ENCODE results near the gene ZCCHC7. TPM values are rescaled to one million over a fixed set of nuclear protein-coding genes. Genes with fewer than 3 reads are reported as not detected.
A peak's percentile ranks its signal among the peaks of the same experiment; 100 is the strongest.

ZCCHC7 gene
- total and polyA plus RNA-seq, 9 of the 15 experiments (the other 6 are each of a cell fraction or from before 2014, with no cell fraction given), result 34.1 to 68.9 (median 48.8) TPM

- TF ChIP-seq, protein P1, sequence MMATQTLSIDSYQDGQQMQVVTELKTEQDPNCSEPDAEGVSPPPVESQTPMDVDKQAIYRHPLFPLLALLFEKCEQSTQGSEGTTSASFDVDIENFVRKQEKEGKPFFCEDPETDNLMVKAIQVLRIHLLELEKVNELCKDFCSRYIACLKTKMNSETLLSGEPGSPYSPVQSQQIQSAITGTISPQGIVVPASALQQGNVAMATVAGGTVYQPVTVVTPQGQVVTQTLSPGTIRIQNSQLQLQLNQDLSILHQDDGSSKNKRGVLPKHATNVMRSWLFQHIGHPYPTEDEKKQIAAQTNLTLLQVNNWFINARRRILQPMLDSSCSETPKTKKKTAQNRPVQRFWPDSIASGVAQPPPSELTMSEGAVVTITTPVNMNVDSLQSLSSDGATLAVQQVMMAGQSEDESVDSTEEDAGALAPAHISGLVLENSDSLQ (IDR thresholded peaks at IDR 0.05), result peak; percentile 61
- TF ChIP-seq, protein P2, sequence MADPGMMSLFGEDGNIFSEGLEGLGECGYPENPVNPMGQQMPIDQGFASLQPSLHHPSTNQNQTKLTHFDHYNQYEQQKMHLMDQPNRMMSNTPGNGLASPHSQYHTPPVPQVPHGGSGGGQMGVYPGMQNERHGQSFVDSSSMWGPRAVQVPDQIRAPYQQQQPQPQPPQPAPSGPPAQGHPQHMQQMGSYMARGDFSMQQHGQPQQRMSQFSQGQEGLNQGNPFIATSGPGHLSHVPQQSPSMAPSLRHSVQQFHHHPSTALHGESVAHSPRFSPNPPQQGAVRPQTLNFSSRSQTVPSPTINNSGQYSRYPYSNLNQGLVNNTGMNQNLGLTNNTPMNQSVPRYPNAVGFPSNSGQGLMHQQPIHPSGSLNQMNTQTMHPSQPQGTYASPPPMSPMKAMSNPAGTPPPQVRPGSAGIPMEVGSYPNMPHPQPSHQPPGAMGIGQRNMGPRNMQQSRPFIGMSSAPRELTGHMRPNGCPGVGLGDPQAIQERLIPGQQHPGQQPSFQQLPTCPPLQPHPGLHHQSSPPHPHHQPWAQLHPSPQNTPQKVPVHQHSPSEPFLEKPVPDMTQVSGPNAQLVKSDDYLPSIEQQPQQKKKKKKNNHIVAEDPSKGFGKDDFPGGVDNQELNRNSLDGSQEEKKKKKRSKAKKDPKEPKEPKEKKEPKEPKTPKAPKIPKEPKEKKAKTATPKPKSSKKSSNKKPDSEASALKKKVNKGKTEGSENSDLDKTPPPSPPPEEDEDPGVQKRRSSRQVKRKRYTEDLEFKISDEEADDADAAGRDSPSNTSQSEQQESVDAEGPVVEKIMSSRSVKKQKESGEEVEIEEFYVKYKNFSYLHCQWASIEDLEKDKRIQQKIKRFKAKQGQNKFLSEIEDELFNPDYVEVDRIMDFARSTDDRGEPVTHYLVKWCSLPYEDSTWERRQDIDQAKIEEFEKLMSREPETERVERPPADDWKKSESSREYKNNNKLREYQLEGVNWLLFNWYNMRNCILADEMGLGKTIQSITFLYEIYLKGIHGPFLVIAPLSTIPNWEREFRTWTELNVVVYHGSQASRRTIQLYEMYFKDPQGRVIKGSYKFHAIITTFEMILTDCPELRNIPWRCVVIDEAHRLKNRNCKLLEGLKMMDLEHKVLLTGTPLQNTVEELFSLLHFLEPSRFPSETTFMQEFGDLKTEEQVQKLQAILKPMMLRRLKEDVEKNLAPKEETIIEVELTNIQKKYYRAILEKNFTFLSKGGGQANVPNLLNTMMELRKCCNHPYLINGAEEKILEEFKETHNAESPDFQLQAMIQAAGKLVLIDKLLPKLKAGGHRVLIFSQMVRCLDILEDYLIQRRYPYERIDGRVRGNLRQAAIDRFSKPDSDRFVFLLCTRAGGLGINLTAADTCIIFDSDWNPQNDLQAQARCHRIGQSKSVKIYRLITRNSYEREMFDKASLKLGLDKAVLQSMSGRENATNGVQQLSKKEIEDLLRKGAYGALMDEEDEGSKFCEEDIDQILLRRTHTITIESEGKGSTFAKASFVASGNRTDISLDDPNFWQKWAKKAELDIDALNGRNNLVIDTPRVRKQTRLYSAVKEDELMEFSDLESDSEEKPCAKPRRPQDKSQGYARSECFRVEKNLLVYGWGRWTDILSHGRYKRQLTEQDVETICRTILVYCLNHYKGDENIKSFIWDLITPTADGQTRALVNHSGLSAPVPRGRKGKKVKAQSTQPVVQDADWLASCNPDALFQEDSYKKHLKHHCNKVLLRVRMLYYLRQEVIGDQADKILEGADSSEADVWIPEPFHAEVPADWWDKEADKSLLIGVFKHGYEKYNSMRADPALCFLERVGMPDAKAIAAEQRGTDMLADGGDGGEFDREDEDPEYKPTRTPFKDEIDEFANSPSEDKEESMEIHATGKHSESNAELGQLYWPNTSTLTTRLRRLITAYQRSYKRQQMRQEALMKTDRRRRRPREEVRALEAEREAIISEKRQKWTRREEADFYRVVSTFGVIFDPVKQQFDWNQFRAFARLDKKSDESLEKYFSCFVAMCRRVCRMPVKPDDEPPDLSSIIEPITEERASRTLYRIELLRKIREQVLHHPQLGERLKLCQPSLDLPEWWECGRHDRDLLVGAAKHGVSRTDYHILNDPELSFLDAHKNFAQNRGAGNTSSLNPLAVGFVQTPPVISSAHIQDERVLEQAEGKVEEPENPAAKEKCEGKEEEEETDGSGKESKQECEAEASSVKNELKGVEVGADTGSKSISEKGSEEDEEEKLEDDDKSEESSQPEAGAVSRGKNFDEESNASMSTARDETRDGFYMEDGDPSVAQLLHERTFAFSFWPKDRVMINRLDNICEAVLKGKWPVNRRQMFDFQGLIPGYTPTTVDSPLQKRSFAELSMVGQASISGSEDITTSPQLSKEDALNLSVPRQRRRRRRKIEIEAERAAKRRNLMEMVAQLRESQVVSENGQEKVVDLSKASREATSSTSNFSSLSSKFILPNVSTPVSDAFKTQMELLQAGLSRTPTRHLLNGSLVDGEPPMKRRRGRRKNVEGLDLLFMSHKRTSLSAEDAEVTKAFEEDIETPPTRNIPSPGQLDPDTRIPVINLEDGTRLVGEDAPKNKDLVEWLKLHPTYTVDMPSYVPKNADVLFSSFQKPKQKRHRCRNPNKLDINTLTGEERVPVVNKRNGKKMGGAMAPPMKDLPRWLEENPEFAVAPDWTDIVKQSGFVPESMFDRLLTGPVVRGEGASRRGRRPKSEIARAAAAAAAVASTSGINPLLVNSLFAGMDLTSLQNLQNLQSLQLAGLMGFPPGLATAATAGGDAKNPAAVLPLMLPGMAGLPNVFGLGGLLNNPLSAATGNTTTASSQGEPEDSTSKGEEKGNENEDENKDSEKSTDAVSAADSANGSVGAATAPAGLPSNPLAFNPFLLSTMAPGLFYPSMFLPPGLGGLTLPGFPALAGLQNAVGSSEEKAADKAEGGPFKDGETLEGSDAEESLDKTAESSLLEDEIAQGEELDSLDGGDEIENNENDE (IDR thresholded peaks at IDR 0.05; ENCODE audit: low read depth, low read length), result no peak
- TF ChIP-seq TCF3 (CRISPR knock-in tag; IDR thresholded peaks at IDR 0.05) (peak; percentile 61), SOX6 (IDR thresholded peaks at IDR 0.05) (no peak), MEIS2 (IDR thresholded peaks at IDR 0.05; ENCODE audit: partially characterized antibody) (peak; percentile 83), ZNF79 (CRISPR knock-in tag; IDR thresholded peaks at IDR 0.05; ENCODE audit: low read depth) (no peak), ARID1B (IDR thresholded peaks at IDR 0.05) (peak; percentile 44; the same call in 1 of the 2 replicates), CEBPG (CRISPR knock-in tag; IDR thresholded peaks at IDR 0.05) (no peak), CEBPG (tag; conservative IDR thresholded peaks at IDR 0.05 in 1 of 2, IDR thresholded peaks at IDR 0.05 in 1 of 2) (0 out of 4 replicates have a peak, but pooled peaks of 1 of the 2 experiments have one; percentile 40), HMBOX1 (IDR thresholded peaks at IDR 0.05) (0 out of 2 replicates have a peak, but pooled peaks have one; percentile 23)
Observed at GRCh38 chr9:37248651-37249163, 128.3 kb downstream of the ZCCHC7 start (continued).
